Heart left ventricle (tissue), 13 donors: Measurements from ENCODE around the gene DHRS1.

Experiments
- POLR2A ChIP-seq, 2 donors: fragments of 450-650 bp; IDR thresholded peaks; one replicate each; pipeline ENCODE4 v1.6.1; 2017; ENCODE audit warnings: antibody characterized with exemption in 2 of 2, mild to moderate bottlenecking in 2 of 2, moderate library complexity in 2 of 2
- TF ChIP-seq, protein P1 (sequence below), 12 donors: fragments of 200-600 bp; sonication (generic) in 4 of 12; IDR thresholded peaks; one replicate each; pipeline versions ENCODE4 v1.5.0 to v1.8.0; 2018 to 2022; ENCODE audit warnings: antibody characterized with exemption in 12 of 12, mild to moderate bottlenecking in 5 of 12
- donor health status: ischemic (EF 13 %, LVEDD 7.1; RV severe dilation, severe dysfunction).
- donor health status: DM: no; HTN: yes; CAD: no.
- donor health status: DM: no; HTN: no; CAD: no.
- donor health status: ischemic (EF 25% LVEDD 6.9; RV normal size, moderate dysfunction).
- donor health status: ischemic (EF 25% LVEDD 5.7; RV mildly dilated, moderate dysfunction).
- donor health status: ischemic (EF 35%, LVEDD 5.7; RV mildly dilated, moderate dysfunction).
- donor health status: nonischemic (EF 11% LVEDD 7.7; RV severe dilation, severe dysfunction).
- donor health status: DM: yes; HTN: yes; CAD: no.
- donor health status: PGD.
- donor health status: ischemic (EF 29% LVEDD 5.4; RV normal size, mild dysfunction).
- donor health status: nonischemic (EF 23%, LVEDD 6.1; RV moderate dilation, normal function).

DNA sequence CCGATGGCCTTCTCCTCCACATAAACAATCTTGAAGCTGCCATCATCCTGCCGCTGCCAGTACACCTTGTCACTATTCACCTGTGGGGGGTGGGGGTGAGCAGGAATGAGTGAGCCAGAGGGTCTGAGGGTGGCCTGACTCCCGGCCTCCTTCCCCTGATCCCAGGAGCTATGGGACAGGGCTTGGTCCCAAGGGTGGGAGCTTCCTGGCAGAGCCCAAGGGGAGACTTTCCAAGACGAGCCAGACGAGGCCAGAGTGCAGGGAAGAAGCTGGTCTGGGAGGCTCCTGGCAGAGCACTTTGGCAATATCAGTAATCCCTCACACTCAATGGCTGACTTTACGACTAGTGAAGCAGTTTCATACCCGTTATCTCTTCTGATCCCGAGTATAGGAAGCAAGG is 44.1 kb downstream of the DHRS1 start:
- TF ChIP-seq, protein P1, sequence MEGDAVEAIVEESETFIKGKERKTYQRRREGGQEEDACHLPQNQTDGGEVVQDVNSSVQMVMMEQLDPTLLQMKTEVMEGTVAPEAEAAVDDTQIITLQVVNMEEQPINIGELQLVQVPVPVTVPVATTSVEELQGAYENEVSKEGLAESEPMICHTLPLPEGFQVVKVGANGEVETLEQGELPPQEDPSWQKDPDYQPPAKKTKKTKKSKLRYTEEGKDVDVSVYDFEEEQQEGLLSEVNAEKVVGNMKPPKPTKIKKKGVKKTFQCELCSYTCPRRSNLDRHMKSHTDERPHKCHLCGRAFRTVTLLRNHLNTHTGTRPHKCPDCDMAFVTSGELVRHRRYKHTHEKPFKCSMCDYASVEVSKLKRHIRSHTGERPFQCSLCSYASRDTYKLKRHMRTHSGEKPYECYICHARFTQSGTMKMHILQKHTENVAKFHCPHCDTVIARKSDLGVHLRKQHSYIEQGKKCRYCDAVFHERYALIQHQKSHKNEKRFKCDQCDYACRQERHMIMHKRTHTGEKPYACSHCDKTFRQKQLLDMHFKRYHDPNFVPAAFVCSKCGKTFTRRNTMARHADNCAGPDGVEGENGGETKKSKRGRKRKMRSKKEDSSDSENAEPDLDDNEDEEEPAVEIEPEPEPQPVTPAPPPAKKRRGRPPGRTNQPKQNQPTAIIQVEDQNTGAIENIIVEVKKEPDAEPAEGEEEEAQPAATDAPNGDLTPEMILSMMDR (IDR thresholded peaks at IDR 0.05): no peak
- TF ChIP-seq POLR2A (IDR thresholded peaks at IDR 0.05): no peak
